Astrocyte (in vitro differentiated cells and primary cell): ENCODE measurements around the gene ZP1. TPM values are rescaled to one million over a fixed set of nuclear protein-coding genes. Genes with fewer than 3 reads are reported as not detected.

Experiments
- DNase-seq: peaks from one replicate; pipeline ENCODE4 v3.0.0-alpha.2; 2010; ENCODE audit warnings: low read depth
- FAIRE-seq: peaks from 2 replicates; lab custom pipeline; 2011; peaks lifted over from hg19 to GRCh38; lab: Jason Lieb, UNC
- H2AFZ ChIP-seq: 2 replicates; pipeline ENCODE4 v1.6.0; 2012; ENCODE audit warnings: low read depth, low read length, inconsistent platforms
- H3K27ac ChIP-seq: 2 replicates; pipeline ENCODE4 v1.5.1; 2011; ENCODE audit warnings: low read depth, low read length, inconsistent platforms
- H3K27me3 ChIP-seq: 2 replicates; pipeline ENCODE4 v1.6.0; 2011; ENCODE audit warnings: low read length, inconsistent platforms; ENCODE audit not compliant: insufficient read depth
- H3K36me3 ChIP-seq: 2 replicates; pipeline ENCODE4 v1.5.1; 2011; ENCODE audit warnings: low read length, inconsistent platforms; ENCODE audit not compliant: insufficient read depth
- H3K4me1 ChIP-seq: 2 replicates; pipeline ENCODE4 v1.5.1; 2011; ENCODE audit warnings: low read length, inconsistent platforms; ENCODE audit not compliant: insufficient read depth
- H3K4me2 ChIP-seq: 2 replicates; pipeline ENCODE4 v1.6.0; 2012; ENCODE audit warnings: low read length, inconsistent platforms
- H3K4me3 ChIP-seq: 2 replicates; pipeline ENCODE4 v1.5.1; 2011; ENCODE audit warnings: low read depth, mild to moderate bottlenecking, low read length, inconsistent platforms; ENCODE audit not compliant: insufficient read depth
- H3K79me2 ChIP-seq: 2 replicates; pipeline ENCODE4 v1.6.0; 2012; ENCODE audit warnings: mild to moderate bottlenecking, low read length, inconsistent platforms; ENCODE audit not compliant: insufficient read depth
- H3K9ac ChIP-seq: 2 replicates; pipeline ENCODE4 v1.6.0; 2012; ENCODE audit warnings: mild to moderate bottlenecking, low read length, inconsistent platforms
- H3K9me3 ChIP-seq: 2 replicates; pipeline ENCODE4 v1.5.1; 2012; ENCODE audit warnings: low read depth, mild to moderate bottlenecking, low read length, inconsistent platforms; ENCODE audit not compliant: insufficient read depth
- H4K20me1 ChIP-seq: 2 replicates; pipeline ENCODE4 v1.6.0; 2012; ENCODE audit warnings: low read length, inconsistent platforms; ENCODE audit not compliant: insufficient read depth
- H3K27ac Mint-ChIP-seq: one replicate; pipeline ENCODE4 v1.8.0; 2021; ENCODE audit warnings: mild to moderate bottlenecking, mixed read lengths; ENCODE audit not compliant: unreplicated experiment
- H3K27me3 Mint-ChIP-seq: one replicate; pipeline ENCODE4 v1.8.0; 2021; ENCODE audit warnings: low read depth, mixed read lengths; ENCODE audit not compliant: unreplicated experiment
- H3K36me3 Mint-ChIP-seq: one replicate; pipeline ENCODE4 v1.8.0; 2021; ENCODE audit warnings: low read depth, mixed read lengths; ENCODE audit not compliant: unreplicated experiment
- H3K4me1 Mint-ChIP-seq: one replicate; pipeline ENCODE4 v1.8.0; 2021; ENCODE audit warnings: low read depth, mixed read lengths; ENCODE audit not compliant: unreplicated experiment
- H3K4me3 Mint-ChIP-seq: one replicate; pipeline ENCODE4 v1.8.0; 2021; ENCODE audit warnings: mild to moderate bottlenecking, moderate library complexity, mixed read lengths; ENCODE audit not compliant: unreplicated experiment
- H3K9me3 Mint-ChIP-seq: one replicate; pipeline ENCODE4 v1.8.0; 2021; ENCODE audit warnings: mild to moderate bottlenecking, mixed read lengths; ENCODE audit not compliant: unreplicated experiment
- EZH2 ChIP-seq: IDR thresholded peaks from 2 replicates; pipeline ENCODE4 v1.6.1; 2012; ENCODE audit warnings: mild to moderate bottlenecking, low read length, inconsistent platforms; ENCODE audit not compliant: insufficient read depth
- total RNA-seq: library from RNA; stranded (reverse); gene quantifications from 2 replicates; pipeline ENCODE4 v1.2.1, GENCODE V29; 2021
- TF ChIP-seq, protein P1 (sequence below): IDR thresholded peaks from 2 replicates; pipeline ENCODE4 v1.5.1; 2011; ENCODE audit warnings: low read depth, mild to moderate bottlenecking, inconsistent platforms, low read length, moderate library complexity; ENCODE audit not compliant: insufficient read depth

Gene ZP1
- total RNA-seq, 1 donor from 2014 or later, result not detected

DNA sequence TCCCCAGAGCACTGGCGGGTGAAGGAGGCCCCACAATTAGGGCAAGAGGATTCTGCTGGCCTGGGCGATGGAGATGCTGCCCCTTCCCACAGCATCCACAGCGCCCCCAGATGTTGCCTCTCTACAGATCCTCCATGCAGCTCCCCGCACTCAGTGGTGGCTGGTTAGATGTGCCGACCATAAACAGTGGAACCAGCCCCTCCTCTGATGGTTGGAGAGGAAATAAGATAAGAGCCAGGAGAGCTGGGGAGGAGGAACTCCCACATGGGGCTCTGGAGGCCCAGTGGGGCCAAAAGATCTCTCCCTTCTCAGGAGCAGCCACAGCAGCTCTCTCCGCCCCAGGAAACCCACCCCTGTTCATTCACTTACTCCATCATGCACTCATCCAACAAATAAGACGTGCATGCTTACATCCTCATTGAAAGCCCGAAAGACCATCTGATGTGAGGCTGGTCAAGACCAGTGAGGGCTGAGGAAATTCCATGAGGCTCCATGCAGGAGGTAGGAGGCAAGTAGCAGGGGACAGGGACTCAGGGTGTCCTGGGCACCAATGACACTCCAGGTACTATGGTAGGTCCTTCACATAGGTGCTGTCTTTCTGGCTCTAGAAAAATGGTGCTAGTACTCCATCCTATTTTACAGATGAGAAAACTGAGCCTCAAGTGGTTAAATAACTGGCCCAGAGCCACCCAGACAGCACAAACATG lies 13.0 kb upstream of the ZP1 start:
- Mint-ChIP-seq H3K27me3 (peaks cover 4% of the 10 kb centered on the region), H3K27ac (peak overlapping the region; percentile 26), H3K36me3 (peaks cover 14% of the 10 kb centered on the region), H3K4me3 (no peak overlapping the region), H3K9me3 (no peaks in the 10 kb centered on the region), H3K4me1 (peaks cover 4% of the 10 kb centered on the region)
- Histone ChIP-seq H3K79me2 (no peaks in the 10 kb centered on the region), H3K4me3 (no peak overlapping the region), H4K20me1 (no peaks in the 10 kb centered on the region), H3K9me3 (no peaks in the 10 kb centered on the region), H3K4me2 (no peak overlapping the region), H2AFZ (no peak overlapping the region), H3K27me3 (no peaks in the 10 kb centered on the region), H3K36me3 (peaks cover 4% of the 10 kb centered on the region), H3K4me1 (peaks cover 6% of the 10 kb centered on the region), H3K9ac (no peak overlapping the region), H3K27ac (no peak overlapping the region)
- DNase-seq, result no peak
- TF ChIP-seq, protein P1, sequence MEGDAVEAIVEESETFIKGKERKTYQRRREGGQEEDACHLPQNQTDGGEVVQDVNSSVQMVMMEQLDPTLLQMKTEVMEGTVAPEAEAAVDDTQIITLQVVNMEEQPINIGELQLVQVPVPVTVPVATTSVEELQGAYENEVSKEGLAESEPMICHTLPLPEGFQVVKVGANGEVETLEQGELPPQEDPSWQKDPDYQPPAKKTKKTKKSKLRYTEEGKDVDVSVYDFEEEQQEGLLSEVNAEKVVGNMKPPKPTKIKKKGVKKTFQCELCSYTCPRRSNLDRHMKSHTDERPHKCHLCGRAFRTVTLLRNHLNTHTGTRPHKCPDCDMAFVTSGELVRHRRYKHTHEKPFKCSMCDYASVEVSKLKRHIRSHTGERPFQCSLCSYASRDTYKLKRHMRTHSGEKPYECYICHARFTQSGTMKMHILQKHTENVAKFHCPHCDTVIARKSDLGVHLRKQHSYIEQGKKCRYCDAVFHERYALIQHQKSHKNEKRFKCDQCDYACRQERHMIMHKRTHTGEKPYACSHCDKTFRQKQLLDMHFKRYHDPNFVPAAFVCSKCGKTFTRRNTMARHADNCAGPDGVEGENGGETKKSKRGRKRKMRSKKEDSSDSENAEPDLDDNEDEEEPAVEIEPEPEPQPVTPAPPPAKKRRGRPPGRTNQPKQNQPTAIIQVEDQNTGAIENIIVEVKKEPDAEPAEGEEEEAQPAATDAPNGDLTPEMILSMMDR, result no peak
- no peak for TF ChIP-seq EZH2
- no peak for FAIRE-seq

DNA sequence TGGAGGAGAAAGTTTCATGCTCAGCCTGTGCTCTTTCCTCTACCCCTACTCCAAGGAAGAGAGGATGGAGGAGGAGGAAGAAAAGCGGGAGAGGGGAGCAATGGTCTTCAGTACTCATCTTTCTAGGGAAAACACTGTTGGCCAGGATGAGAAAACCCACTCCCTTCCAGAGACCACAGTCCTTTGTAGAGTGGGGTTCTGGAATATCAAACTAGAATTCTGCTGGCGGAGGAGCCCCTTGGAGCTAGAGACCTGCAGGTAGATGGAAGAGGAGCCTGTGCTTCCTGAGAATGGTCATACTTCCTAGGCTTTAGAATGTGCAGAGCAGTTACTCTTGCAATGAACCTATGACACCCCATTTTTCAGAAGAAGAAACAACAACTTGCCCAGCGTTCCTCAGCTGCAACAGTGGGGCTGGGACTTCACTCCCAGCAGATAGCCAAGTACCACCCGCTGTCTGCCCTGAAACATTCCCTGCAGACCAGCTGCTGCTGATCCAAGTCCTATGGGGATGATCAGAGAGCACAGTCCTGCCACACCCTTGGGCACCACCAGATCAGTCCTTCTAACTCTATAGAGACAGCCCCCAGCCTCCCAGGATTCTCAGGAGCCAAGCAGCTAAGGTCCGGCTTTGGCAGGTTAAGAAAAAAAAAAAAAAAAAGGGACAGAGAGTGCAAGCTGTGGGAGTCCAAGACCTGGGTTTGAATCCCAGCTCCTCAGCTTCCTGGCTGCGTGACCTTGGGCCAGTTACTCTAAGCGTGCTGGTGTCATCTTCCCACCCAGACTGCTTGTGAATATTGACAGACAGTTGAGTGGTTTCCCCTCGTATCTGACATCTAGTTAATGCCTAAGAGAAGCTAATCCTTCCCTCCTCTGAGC lies 12.3 kb upstream of the ZP1 start:
- Mint-ChIP-seq H3K27ac (no peak overlapping the region), H3K9me3 (no peaks in the 10 kb centered on the region), H3K36me3 (peaks cover 14% of the 10 kb centered on the region), H3K4me1 (peaks cover 4% of the 10 kb centered on the region), H3K27me3 (peaks cover 4% of the 10 kb centered on the region), H3K4me3 (no peak overlapping the region)
- no peak overlapping the region for H3K27ac ChIP-seq
- H3K9me3 ChIP-seq, result no peaks in the 10 kb centered on the region
- no peak for DNase-seq
- no peak overlapping the region for H2AFZ ChIP-seq
- no peaks in the 10 kb centered on the region for H4K20me1 ChIP-seq
- H3K4me2 ChIP-seq, result no peak overlapping the region
- H3K79me2 ChIP-seq, result no peaks in the 10 kb centered on the region
- FAIRE-seq, result no peak
- H3K27me3 ChIP-seq, result no peaks in the 10 kb centered on the region
- TF ChIP-seq, protein P1, result no peak
- no peak for TF ChIP-seq EZH2
- H3K9ac ChIP-seq, result no peak overlapping the region
- H3K4me1 ChIP-seq, result peaks cover 6% of the 10 kb centered on the region
- peaks cover 3% of the 10 kb centered on the region for H3K36me3 ChIP-seq
- H3K4me3 ChIP-seq, result no peak overlapping the region
